Smooth muscle cell (in vitro differentiated cells): ENCODE measurements around the gene SYN1. TPM values are rescaled to one million over a fixed set of nuclear protein-coding genes. Genes with fewer than 3 reads are reported as not detected.

Experiments used
- DNase-seq: peaks from one replicate; lab custom pipeline; 2025; ENCODE audit not compliant: unreplicated experiment; lab: John Stamatoyannopoulos, UW
- H2AFZ ChIP-seq: fragments of 200-600 bp; sonication (generic); 2 replicates; pipeline ENCODE4 v1.6.0; 2016; ENCODE audit warnings: antibody characterized with exemption, low read depth, mild to moderate bottlenecking
- H3F3A ChIP-seq: fragments of 200-600 bp; sonication (generic); 2 replicates; pipeline ENCODE4 v1.6.0; 2017; ENCODE audit warnings: antibody characterized with exemption, low read depth
- H3K27ac ChIP-seq: fragments of 200-600 bp; sonication (generic); 2 replicates; pipeline ENCODE4 v1.5.1; 2016; ENCODE audit warnings: low read depth, mild to moderate bottlenecking
- H3K27me3 ChIP-seq: fragments of 200-600 bp; sonication (generic); 2 replicates; pipeline ENCODE4 v1.6.1; 2016; ENCODE audit warnings: low read depth, mild to moderate bottlenecking
- H3K36me3 ChIP-seq: fragments of 200-600 bp; sonication (generic); 2 replicates; pipeline ENCODE4 v1.5.1; 2016; ENCODE audit warnings: low read depth
- H3K4me1 ChIP-seq: fragments of 200-600 bp; sonication (generic); 2 replicates; pipeline ENCODE4 v1.5.1; 2016; ENCODE audit warnings: low read depth
- H3K4me2 ChIP-seq: fragments of 200-600 bp; sonication (generic); 2 replicates; pipeline ENCODE4 v1.6.0; 2016; ENCODE audit warnings: mild to moderate bottlenecking
- H3K4me3 ChIP-seq: fragments of 200-600 bp; sonication (generic); 2 replicates; pipeline ENCODE4 v1.5.1; 2016; ENCODE audit warnings: mild to moderate bottlenecking
- H3K79me2 ChIP-seq: fragments of 200-600 bp; sonication (generic); 2 replicates; pipeline ENCODE4 v1.6.0; 2016; ENCODE audit warnings: low read depth, mild to moderate bottlenecking
- H3K9ac ChIP-seq: fragments of 200-600 bp; sonication (generic); 2 replicates; pipeline ENCODE4 v1.6.0; 2016; ENCODE audit warnings: low read depth
- H3K9me3 ChIP-seq: fragments of 200-600 bp; sonication (generic); replicated peaks from 2 replicates; pipeline ENCODE4 v1.5.1; 2016; ENCODE audit warnings: low read depth
- H4K20me1 ChIP-seq: fragments of 200-600 bp; sonication (generic); 2 replicates; pipeline ENCODE4 v1.6.0; 2016; ENCODE audit warnings: low read depth
- CTCF ChIP-seq: fragments of 200-600 bp; sonication (generic); IDR thresholded peaks from 2 replicates; pipeline ENCODE4 v1.5.1; 2017; ENCODE audit warnings: borderline replicate concordance, mild to moderate bottlenecking, antibody characterized with exemption; ENCODE audit not compliant: insufficient read depth, poor library complexity, severe bottlenecking
- WGBS: methylation state at CpG from one replicate; pipeline ENCODE4 v1.1.7; 2016; ENCODE audit warnings: low lambda C conversion rate; 5-methylcytosine and 5-hydroxymethylcytosine counted together
- polyA plus RNA-seq: library from polyadenylated mRNA; unstranded; fragments of >200 nt; fragmentation: Nextera tagmentation; extraction: Ambion mirVana; gene quantifications from 2 replicates; pipeline ENCODE4 v1.2.1, GENCODE V29; 2016
- total RNA-seq: library from RNA; depleted of rRNA; stranded (reverse); fragments of >200 nt; gene quantifications from 2 replicates; pipeline ENCODE4 v1.2.3, GENCODE V29; 2014

SYN1 gene
- total and polyA plus RNA-seq, 2 experiments from 2014 or later: 5.1 to 9.1 TPM

- peak; percentile 36 for TF ChIP-seq CTCF
- Histone ChIP-seq H3K9ac (no peak overlapping the region), H3K36me3 (no peaks in the 10 kb centered on the region), H3K4me3 (no peak overlapping the region), H3K79me2 (peaks cover 5% of the 10 kb centered on the region), H3F3A (no peaks in the 10 kb centered on the region), H4K20me1 (peaks cover 4% of the 10 kb centered on the region), H3K27me3 (no peaks in the 10 kb centered on the region), H3K4me1 (no peaks in the 10 kb centered on the region), H3K4me2 (no peak overlapping the region), H3K27ac (no peak overlapping the region), H2AFZ (no peak overlapping the region), H3K9me3 (no peaks in the 10 kb centered on the region)
- WGBS: 75% methylated on average over 13 of the region's 13 CpGs
- DNase-seq: no peak
Measured at GRCh38 chrX:47562615-47563243, 56.9 kb downstream of the SYN1 start.

- H3K79me2 ChIP-seq: peaks cover 5% of the 10 kb centered on the region
- DNase-seq: no peak
- H3K4me2 ChIP-seq: peak overlapping the region; percentile 87
- H4K20me1 ChIP-seq: peaks cover 4% of the 10 kb centered on the region
- no peaks in the 10 kb centered on the region for H3K27me3 ChIP-seq
- H3K4me3 ChIP-seq: peak overlapping the region; percentile 72
- H3K4me1 ChIP-seq: no peaks in the 10 kb centered on the region
- peak overlapping the region; percentile 88 for H3K9ac ChIP-seq
- TF ChIP-seq CTCF: no peak
- H3F3A ChIP-seq: no peaks in the 10 kb centered on the region
- peak overlapping the region; percentile 94 for H3K27ac ChIP-seq
- H2AFZ ChIP-seq: no peak overlapping the region
- no peaks in the 10 kb centered on the region for H3K9me3 ChIP-seq
- no peaks in the 10 kb centered on the region for H3K36me3 ChIP-seq
- WGBS: 46% methylated on average over 9 of the region's 9 CpGs
Measured at GRCh38 chrX:47561659-47562151, 58.0 kb downstream of the SYN1 start.

GRCh38 chrX:47560934-47561658, 58.6 kb downstream of the SYN1 start, which contains the start of gene ARAF:
Gene ARAF (plus strand): TSS chrX:47561205. CDS start chrX:47562968, 1,763 bp downstream.
- no peak for TF ChIP-seq CTCF
- Histone ChIP-seq H3K4me3 (peak within 1 kb of the TSS; percentile 72), H3K79me2 (peaks cover 5% of the 10 kb centered on the region), H3K27me3 (no peaks in the 10 kb centered on the region), H3K27ac (peak within 1 kb of the TSS; percentile 94), H3K9me3 (no peaks in the 10 kb centered on the region), H3F3A (no peaks in the 10 kb centered on the region), H2AFZ (peak within 1 kb of the TSS; percentile 28), H3K4me2 (peak within 1 kb of the TSS; percentile 87), H3K36me3 (no peaks in the 10 kb centered on the region), H3K4me1 (no peaks in the 10 kb centered on the region), H3K9ac (peak within 1 kb of the TSS; percentile 88), H4K20me1 (peaks cover 4% of the 10 kb centered on the region)
- DNase-seq: peak; percentile 86
- 38% methylated on average over 50 of the region's 59 CpGs for WGBS
